T-helper 1 cell treated with Interleukin-12 subunit alpha and Interleukin-12 subunit beta and Interleukin-4 antibody, amounts not matched to agents 30 μg/mL and 1 μg/mL, for 36 hours (primary cell): ENCODE measurements around the gene TSC2.

Experiments
- H3K27ac Mint-ChIP-seq: one replicate; pipeline ENCODE4 v1.8.0; 2021; ENCODE audit warnings: mild to moderate bottlenecking, mixed read lengths
- H3K27me3 Mint-ChIP-seq: one replicate; pipeline ENCODE4 v1.8.0; 2021; ENCODE audit warnings: low read depth, mixed read lengths
- H3K36me3 Mint-ChIP-seq: one replicate; pipeline ENCODE4 v1.8.0; 2021; ENCODE audit warnings: low read depth, mixed read lengths
- H3K4me1 Mint-ChIP-seq: one replicate; pipeline ENCODE4 v1.8.0; 2021; ENCODE audit warnings: low read depth, mixed read lengths
- H3K4me3 Mint-ChIP-seq: one replicate; pipeline ENCODE4 v1.8.0; 2021; ENCODE audit warnings: mild to moderate bottlenecking, moderate library complexity, mixed read lengths
- H3K9me3 Mint-ChIP-seq: one replicate; pipeline ENCODE4 v1.8.0; 2021; ENCODE audit warnings: mixed read lengths

TSC2 gene

GRCh38 chr16:2042171-2042985 is 5.4 kb upstream of the TSC2 start:
- Mint-ChIP-seq H3K27me3 (no peaks in the 10 kb centered on the region), H3K27ac (no peak overlapping the region), H3K4me1 (peaks cover 7% of the 10 kb centered on the region), H3K36me3 (no peaks in the 10 kb centered on the region), H3K4me3 (no peak overlapping the region), H3K9me3 (no peaks in the 10 kb centered on the region)

GRCh38 chr16:2042986-2043666 is 4.7 kb upstream of the TSC2 start:
- Mint-ChIP-seq H3K36me3 (no peaks in the 10 kb centered on the region), H3K4me1 (peaks cover 7% of the 10 kb centered on the region), H3K27me3 (no peaks in the 10 kb centered on the region), H3K9me3 (no peaks in the 10 kb centered on the region), H3K4me3 (no peak overlapping the region), H3K27ac (no peak overlapping the region)

GRCh38 chr16:2043667-2044451 is 3.9 kb upstream of the TSC2 start:
- H3K27ac Mint-ChIP-seq: no peak overlapping the region
- no peaks in the 10 kb centered on the region for H3K36me3 Mint-ChIP-seq
- H3K4me1 Mint-ChIP-seq: peaks cover 13% of the 10 kb centered on the region
- no peaks in the 10 kb centered on the region for H3K9me3 Mint-ChIP-seq
- no peaks in the 10 kb centered on the region for H3K27me3 Mint-ChIP-seq
- no peak overlapping the region for H3K4me3 Mint-ChIP-seq

GRCh38 chr16:2044541-2044940 is 3.2 kb upstream of the TSC2 start:
- Mint-ChIP-seq H3K27ac (no peak overlapping the region), H3K36me3 (no peaks in the 10 kb centered on the region), H3K27me3 (no peaks in the 10 kb centered on the region), H3K4me3 (no peak overlapping the region), H3K9me3 (no peaks in the 10 kb centered on the region), H3K4me1 (peaks cover 14% of the 10 kb centered on the region)

GRCh38 chr16:2045965-2046892 is 1.6 kb upstream of the TSC2 start:
- no peaks in the 10 kb centered on the region for H3K9me3 Mint-ChIP-seq
- H3K4me3 Mint-ChIP-seq: peak overlapping the region; percentile 95
- H3K36me3 Mint-ChIP-seq: peaks cover 3% of the 10 kb centered on the region
- H3K27ac Mint-ChIP-seq: no peak overlapping the region
- H3K4me1 Mint-ChIP-seq: peaks cover 14% of the 10 kb centered on the region
- H3K27me3 Mint-ChIP-seq: no peaks in the 10 kb centered on the region

GRCh38 chr16:2046893-2047329 is 874 bp upstream of the TSC2 start:
- Mint-ChIP-seq H3K4me1 (peaks cover 14% of the 10 kb centered on the region), H3K36me3 (peaks cover 6% of the 10 kb centered on the region), H3K4me3 (peak overlapping the region; percentile 95), H3K27ac (peak overlapping the region; percentile 77), H3K27me3 (no peaks in the 10 kb centered on the region), H3K9me3 (no peaks in the 10 kb centered on the region)

- Mint-ChIP-seq H3K9me3 (no peaks in the 10 kb centered on the region), H3K27me3 (no peaks in the 10 kb centered on the region), H3K4me3 (peak overlapping the region; percentile 90), H3K36me3 (peaks cover 6% of the 10 kb centered on the region), H3K27ac (peak overlapping the region; percentile 80), H3K4me1 (peaks cover 16% of the 10 kb centered on the region)
These were observed 345 bp downstream of the TSC2 start for GRCh38 chr16:2048116-2048543.

- Mint-ChIP-seq H3K4me1 (peaks cover 9% of the 10 kb centered on the region), H3K9me3 (no peaks in the 10 kb centered on the region), H3K4me3 (no peak overlapping the region), H3K27ac (no peak overlapping the region), H3K36me3 (peaks cover 6% of the 10 kb centered on the region), H3K27me3 (no peaks in the 10 kb centered on the region)
These were observed 5.4 kb downstream of the TSC2 start for GRCh38 chr16:2053211-2053610.

GRCh38 chr16:2053897-2054296 is 6.1 kb downstream of the TSC2 start:
- no peak overlapping the region for H3K4me3 Mint-ChIP-seq
- H3K9me3 Mint-ChIP-seq: no peaks in the 10 kb centered on the region
- no peak overlapping the region for H3K27ac Mint-ChIP-seq
- H3K36me3 Mint-ChIP-seq: peaks cover 6% of the 10 kb centered on the region
- no peaks in the 10 kb centered on the region for H3K27me3 Mint-ChIP-seq
- peaks cover 2% of the 10 kb centered on the region for H3K4me1 Mint-ChIP-seq

GRCh38 chr16:2054543-2055245 is 6.9 kb downstream of the TSC2 start:
- no peaks in the 10 kb centered on the region for H3K27me3 Mint-ChIP-seq
- H3K36me3 Mint-ChIP-seq: peaks cover 6% of the 10 kb centered on the region
- H3K4me3 Mint-ChIP-seq: no peak overlapping the region
- H3K4me1 Mint-ChIP-seq: peaks cover 2% of the 10 kb centered on the region
- no peak overlapping the region for H3K27ac Mint-ChIP-seq
- no peaks in the 10 kb centered on the region for H3K9me3 Mint-ChIP-seq

GRCh38 chr16:2056077-2056476 is 8.3 kb downstream of the TSC2 start:
- Mint-ChIP-seq H3K36me3 (peaks cover 5% of the 10 kb centered on the region), H3K27ac (no peak overlapping the region), H3K9me3 (no peaks in the 10 kb centered on the region)

GRCh38 chr16:2056681-2057407 is 9.1 kb downstream of the TSC2 start:
- Mint-ChIP-seq H3K4me3 (no peak overlapping the region), H3K27ac (no peak overlapping the region), H3K4me1 (peaks cover 2% of the 10 kb centered on the region), H3K27me3 (no peaks in the 10 kb centered on the region), H3K36me3 (no peaks in the 10 kb centered on the region), H3K9me3 (no peaks in the 10 kb centered on the region)

More at GRCh38 chr16:2056077-2056476, 8.3 kb downstream of the TSC2 start:
- no peaks in the 10 kb centered on the region for H3K27me3 Mint-ChIP-seq
- no peak overlapping the region for H3K4me3 Mint-ChIP-seq
- H3K4me1 Mint-ChIP-seq: peaks cover 2% of the 10 kb centered on the region

- H3K36me3 Mint-ChIP-seq: no peaks in the 10 kb centered on the region
- no peaks in the 10 kb centered on the region for H3K9me3 Mint-ChIP-seq
- H3K4me3 Mint-ChIP-seq: no peak overlapping the region
- H3K27me3 Mint-ChIP-seq: no peaks in the 10 kb centered on the region
- no peak overlapping the region for H3K27ac Mint-ChIP-seq
- H3K4me1 Mint-ChIP-seq: no peaks in the 10 kb centered on the region
These were observed 9.7 kb downstream of the TSC2 start for GRCh38 chr16:2057438-2057837.
